HG02571 (cell line): ENCODE results near the gene PLEKHG4B.

Experiments used
- ATAC-seq: cut with Tn5 transposase; IDR thresholded peaks from one replicate; pipeline ENCODE4 v1.9.1; 2021; ENCODE audit warnings: mild to moderate bottlenecking, moderate library complexity; ENCODE audit not compliant: unreplicated experiment

The PLEKHG4B gene

GRCh38 chr5:128446-128845 lies 36.5 kb downstream of the PLEKHG4B start:
- no peak for ATAC-seq

- no peak for ATAC-seq
Observed at GRCh38 chr5:129148-129547, 37.2 kb downstream of the PLEKHG4B start.

- no peak for ATAC-seq
Observed at GRCh38 chr5:129820-130219, 37.9 kb downstream of the PLEKHG4B start.

GRCh38 chr5:130601-131131 lies 38.7 kb downstream of the PLEKHG4B start:
- ATAC-seq, result no peak

- ATAC-seq, result no peak
Observed at GRCh38 chr5:136901-137300, 44.9 kb downstream of the PLEKHG4B start.

- ATAC-seq, result no peak
Observed at GRCh38 chr5:137741-138140, 45.8 kb downstream of the PLEKHG4B start.

GRCh38 chr5:138936-139335 lies 47.0 kb downstream of the PLEKHG4B start:
- ATAC-seq, result no peak

GRCh38 chr5:139579-140442 lies 47.8 kb downstream of the PLEKHG4B start:
- no peak for ATAC-seq

- no peak for ATAC-seq
Observed at GRCh38 chr5:140443-140829, 48.5 kb downstream of the PLEKHG4B start.

GRCh38 chr5:141211-141610 lies 49.2 kb downstream of the PLEKHG4B start:
- ATAC-seq, result no peak

GRCh38 chr5:141761-142160 lies 49.8 kb downstream of the PLEKHG4B start:
- ATAC-seq, result no peak

GRCh38 chr5:142246-142810 lies 50.4 kb downstream of the PLEKHG4B start:
- ATAC-seq, result no peak

- no peak for ATAC-seq
Observed at GRCh38 chr5:143041-143440, 51.1 kb downstream of the PLEKHG4B start.

- no peak for ATAC-seq
Observed at GRCh38 chr5:144941-145340, 53.0 kb downstream of the PLEKHG4B start.

GRCh38 chr5:145585-146323 lies 53.8 kb downstream of the PLEKHG4B start:
- ATAC-seq, result no peak

GRCh38 chr5:147751-148150 lies 55.8 kb downstream of the PLEKHG4B start:
- ATAC-seq, result no peak

GRCh38 chr5:149745-150485 lies 57.9 kb downstream of the PLEKHG4B start:
- no peak for ATAC-seq

GRCh38 chr5:150746-151145 lies 58.8 kb downstream of the PLEKHG4B start:
- ATAC-seq, result no peak

- ATAC-seq, result no peak
Observed at GRCh38 chr5:152077-152476, 60.1 kb downstream of the PLEKHG4B start.

GRCh38 chr5:153256-153655 lies 61.3 kb downstream of the PLEKHG4B start:
- ATAC-seq, result no peak

- no peak for ATAC-seq
Observed at GRCh38 chr5:154236-154635, 62.3 kb downstream of the PLEKHG4B start.
